ENCODE data around the gene CHAD.

The CHAD gene

GRCh38 chr17:50501054-50501453, 32.4 kb upstream of the CHAD start:
- no peak for DNase-seq (ENCODE audit: low read depth)
- TF ChIP-seq CTCF (conservative IDR thresholded peaks at IDR 0.05; ENCODE audit: low read length), result peak; percentile 54

GRCh38 chr17:50499721-50500120, 31.0 kb upstream of the CHAD start:
- DNase-seq (ENCODE audit: low read depth), result no peak
- TF ChIP-seq CTCF (conservative IDR thresholded peaks at IDR 0.05; ENCODE audit: low read length), result no peak
- H3K4me3 ChIP-seq (ENCODE audit: low read length), result no peak overlapping the region

More at GRCh38 chr17:50501054-50501453, 32.4 kb upstream of the CHAD start:
- no peak overlapping the region for H3K4me3 ChIP-seq (ENCODE audit: low read length)

DNA sequence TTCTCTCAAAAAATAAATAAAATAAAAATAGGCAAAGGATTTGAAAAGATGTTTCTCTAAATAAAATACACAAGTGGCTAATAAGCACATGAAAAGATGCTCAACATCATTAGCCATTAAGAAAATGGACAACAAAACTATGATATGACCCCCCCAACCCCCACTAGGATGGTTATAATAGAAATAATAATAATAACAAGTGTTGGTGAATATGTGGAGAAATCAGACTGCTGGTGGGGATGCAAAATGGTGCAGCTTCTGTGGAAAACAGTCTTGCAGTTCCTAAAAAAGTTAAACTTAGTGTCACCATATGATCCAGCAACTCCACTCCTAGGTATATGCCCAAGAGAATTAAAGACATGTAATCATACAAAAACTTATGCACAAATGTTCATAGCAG, 30.6 kb upstream of the CHAD start:
- no peak overlapping the region for H3K4me3 ChIP-seq (ENCODE audit: low read length)
- DNase-seq (ENCODE audit: low read depth), result no peak
- TF ChIP-seq CTCF (conservative IDR thresholded peaks at IDR 0.05; ENCODE audit: low read length), result no peak

DNA sequence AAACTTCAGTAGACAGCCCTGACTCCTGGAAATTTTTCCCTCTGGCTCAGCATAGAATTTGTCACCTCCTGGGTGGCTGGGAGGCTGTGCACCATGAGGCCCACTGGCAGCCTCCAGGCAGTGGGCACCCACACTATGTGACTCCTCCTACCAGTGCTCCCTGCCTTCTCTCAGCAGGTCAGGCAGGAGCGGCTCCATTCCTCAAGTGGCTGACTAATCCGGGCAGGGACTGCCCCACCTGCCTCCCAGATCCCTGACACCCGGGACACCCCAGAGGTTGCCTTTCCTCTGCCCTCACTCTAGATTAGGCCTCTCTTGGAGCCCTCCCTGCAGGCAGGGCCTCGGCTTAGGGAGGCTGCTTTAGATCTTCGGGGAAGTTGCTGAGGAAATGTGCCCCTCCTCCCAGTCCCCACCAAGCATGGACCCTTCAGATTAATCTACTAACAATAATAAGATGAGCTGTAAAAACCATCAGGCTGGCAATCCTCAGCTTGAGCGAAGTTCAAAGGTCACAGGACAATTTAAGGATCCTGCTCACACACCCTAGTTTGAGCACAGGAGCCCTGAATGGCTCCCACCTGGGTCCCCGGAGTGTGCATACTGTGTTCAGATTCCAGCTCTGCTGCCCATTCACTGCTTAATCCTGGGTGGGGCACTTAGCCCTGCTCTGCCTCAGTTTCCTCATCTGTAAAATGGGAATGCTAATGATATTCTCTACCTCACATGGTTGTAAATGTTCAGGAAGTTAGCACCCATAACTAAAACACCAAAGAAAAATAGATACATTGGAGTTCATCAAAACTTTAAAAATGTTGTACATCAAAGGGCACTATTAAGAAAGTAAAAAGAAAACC, 29.6 kb upstream of the CHAD start:
- no peak for TF ChIP-seq CTCF (conservative IDR thresholded peaks at IDR 0.05; ENCODE audit: low read length)
- no peak overlapping the region for H3K4me3 ChIP-seq (ENCODE audit: low read length)
- DNase-seq (ENCODE audit: low read depth), result no peak

GRCh38 chr17:50495918-50496317, 27.2 kb upstream of the CHAD start:
- H3K4me3 ChIP-seq (ENCODE audit: low read length), result no peak overlapping the region
- no peak for TF ChIP-seq CTCF (conservative IDR thresholded peaks at IDR 0.05; ENCODE audit: low read length)
- DNase-seq (ENCODE audit: low read depth), result peak; percentile 43

- H3K4me3 ChIP-seq (ENCODE audit: low read length), result no peak overlapping the region
- no peak for TF ChIP-seq CTCF (conservative IDR thresholded peaks at IDR 0.05; ENCODE audit: low read length)
- DNase-seq (ENCODE audit: low read depth), result no peak
Measured at GRCh38 chr17:50495217-50495823, 26.6 kb upstream of the CHAD start.

DNA sequence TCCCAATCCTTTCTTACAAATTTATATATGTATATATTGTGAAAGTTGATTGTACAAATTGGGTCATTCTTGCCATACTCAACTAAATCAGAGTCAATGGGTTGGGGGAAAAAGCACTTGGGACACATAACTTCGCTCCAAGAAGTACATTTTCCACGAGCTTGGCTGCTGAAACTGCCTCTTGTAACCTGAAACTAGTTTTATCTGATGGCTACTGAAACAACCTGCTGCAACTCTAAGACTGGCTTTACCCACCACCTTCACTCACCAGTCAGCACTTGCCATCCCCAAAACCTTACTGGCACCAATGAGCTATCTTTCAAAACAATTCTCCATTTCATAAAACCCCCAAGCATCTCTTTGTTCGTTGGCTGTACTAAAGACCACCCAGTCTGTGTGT, 25.1 kb upstream of the CHAD start:
- no peak for TF ChIP-seq CTCF (conservative IDR thresholded peaks at IDR 0.05; ENCODE audit: low read length)
- no peak overlapping the region for H3K4me3 ChIP-seq (ENCODE audit: low read length)
- DNase-seq (ENCODE audit: low read depth), result no peak

Data from AG10803 (cell line).